ENCODE data around the gene BCL3. TPM values are rescaled to one million over a fixed set of nuclear protein-coding genes. Genes with fewer than 3 reads are reported as not detected.

Gene BCL3
- total and polyA plus RNA-seq, 2 of the 13 experiments (the other 11 are each of a cell fraction or from before 2014, with no cell fraction given) = 2.3 to 4.0 TPM

DNA sequence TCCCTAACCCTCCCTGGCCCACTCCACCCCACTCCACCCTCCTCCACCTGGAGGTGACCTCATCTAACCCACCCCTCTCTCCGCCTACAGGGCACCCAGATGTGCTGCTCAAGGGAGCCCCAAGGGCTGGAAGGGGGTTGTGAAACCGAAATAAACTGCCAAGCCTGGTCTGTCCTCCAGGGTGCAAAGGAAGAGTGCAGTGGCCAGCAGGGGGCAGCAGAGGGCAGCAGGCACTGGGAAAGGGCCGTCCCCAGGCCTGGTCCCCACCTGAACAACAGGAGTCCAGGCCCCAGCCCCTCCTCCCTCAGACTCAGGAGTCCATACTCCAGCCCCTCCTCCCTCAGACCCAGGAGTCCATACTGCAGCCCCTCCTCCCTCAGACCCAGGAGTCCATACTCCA lies 52.0 kb downstream of the BCL3 start (continued):
- 0 out of 2 replicates have a peak, but pooled peaks have one; percentile 39 for TF ChIP-seq ZNF468 (CRISPR knock-in tag; IDR thresholded peaks at IDR 0.05)
- TF ChIP-seq HDAC2 (CRISPR knock-in tag; IDR thresholded peaks at IDR 0.05) = peak; percentile 31; the same call in 1 of the 2 replicates
- TF ChIP-seq, protein P1, sequence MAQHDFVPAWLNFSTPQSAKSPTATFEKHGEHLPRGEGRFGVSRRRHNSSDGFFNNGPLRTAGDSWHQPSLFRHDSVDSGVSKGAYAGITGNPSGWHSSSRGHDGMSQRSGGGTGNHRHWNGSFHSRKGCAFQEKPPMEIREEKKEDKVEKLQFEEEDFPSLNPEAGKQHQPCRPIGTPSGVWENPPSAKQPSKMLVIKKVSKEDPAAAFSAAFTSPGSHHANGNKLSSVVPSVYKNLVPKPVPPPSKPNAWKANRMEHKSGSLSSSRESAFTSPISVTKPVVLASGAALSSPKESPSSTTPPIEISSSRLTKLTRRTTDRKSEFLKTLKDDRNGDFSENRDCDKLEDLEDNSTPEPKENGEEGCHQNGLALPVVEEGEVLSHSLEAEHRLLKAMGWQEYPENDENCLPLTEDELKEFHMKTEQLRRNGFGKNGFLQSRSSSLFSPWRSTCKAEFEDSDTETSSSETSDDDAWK (CRISPR knock-in tag; IDR thresholded peaks at IDR 0.05) = no peak
- TF ChIP-seq BORCS8-MEF2B (CRISPR knock-in tag; IDR thresholded peaks at IDR 0.05) = no peak
- no peak for TF ChIP-seq ZNF660 (CRISPR knock-in tag; IDR thresholded peaks at IDR 0.05; ENCODE audit: borderline replicate concordance, low read depth)
- no peak for TF ChIP-seq ZNF282 (IDR thresholded peaks at IDR 0.05; ENCODE audit: partially characterized antibody)
- TF ChIP-seq RBM22 (optimal IDR thresholded peaks at IDR 0.05; ENCODE audit: low read length) = no peak
- TF ChIP-seq ZNF292 (CRISPR knock-in tag; IDR thresholded peaks at IDR 0.05; ENCODE audit: borderline replicate concordance, low read depth) = no peak; the same call in 1 of the 2 replicates
- no peak for TF ChIP-seq SYNCRIP (IDR thresholded peaks at IDR 0.05; ENCODE audit: insufficient read depth, low read depth, low read length)
- TF ChIP-seq POLR2A (IDR thresholded peaks at IDR 0.05; ENCODE audit: insufficient read depth in 1 of 2, low read depth in 2 of 2, low read length in 2 of 2) = no peak
- TF ChIP-seq, protein P2, sequence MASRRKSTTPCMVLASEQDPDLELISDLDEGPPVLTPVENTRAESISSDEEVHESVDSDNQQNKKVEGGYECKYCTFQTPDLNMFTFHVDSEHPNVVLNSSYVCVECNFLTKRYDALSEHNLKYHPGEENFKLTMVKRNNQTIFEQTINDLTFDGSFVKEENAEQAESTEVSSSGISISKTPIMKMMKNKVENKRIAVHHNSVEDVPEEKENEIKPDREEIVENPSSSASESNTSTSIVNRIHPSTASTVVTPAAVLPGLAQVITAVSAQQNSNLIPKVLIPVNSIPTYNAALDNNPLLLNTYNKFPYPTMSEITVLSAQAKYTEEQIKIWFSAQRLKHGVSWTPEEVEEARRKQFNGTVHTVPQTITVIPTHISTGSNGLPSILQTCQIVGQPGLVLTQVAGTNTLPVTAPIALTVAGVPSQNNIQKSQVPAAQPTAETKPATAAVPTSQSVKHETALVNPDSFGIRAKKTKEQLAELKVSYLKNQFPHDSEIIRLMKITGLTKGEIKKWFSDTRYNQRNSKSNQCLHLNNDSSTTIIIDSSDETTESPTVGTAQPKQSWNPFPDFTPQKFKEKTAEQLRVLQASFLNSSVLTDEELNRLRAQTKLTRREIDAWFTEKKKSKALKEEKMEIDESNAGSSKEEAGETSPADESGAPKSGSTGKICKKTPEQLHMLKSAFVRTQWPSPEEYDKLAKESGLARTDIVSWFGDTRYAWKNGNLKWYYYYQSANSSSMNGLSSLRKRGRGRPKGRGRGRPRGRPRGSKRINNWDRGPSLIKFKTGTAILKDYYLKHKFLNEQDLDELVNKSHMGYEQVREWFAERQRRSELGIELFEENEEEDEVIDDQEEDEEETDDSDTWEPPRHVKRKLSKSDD (CRISPR knock-in tag; IDR thresholded peaks at IDR 0.05; ENCODE audit: low read depth) = 0 out of 2 replicates have a peak, but pooled peaks have one; percentile 50
- TF ChIP-seq ZFYVE20 (CRISPR knock-in tag; IDR thresholded peaks at IDR 0.05; ENCODE audit: borderline replicate concordance, low read depth) = no peak
- no peak for TF ChIP-seq DR1 (CRISPR knock-in tag; IDR thresholded peaks at IDR 0.05)
- TF ChIP-seq ZNF782 (CRISPR knock-in tag; IDR thresholded peaks at IDR 0.05; ENCODE audit: borderline replicate concordance) = no peak
- no peak for TF ChIP-seq ZIK1 (CRISPR knock-in tag; IDR thresholded peaks at IDR 0.05; ENCODE audit: borderline replicate concordance, low read depth)
- no peak for TF ChIP-seq ZNF367 (CRISPR knock-in tag; IDR thresholded peaks at IDR 0.05; ENCODE audit: borderline replicate concordance)
- no peak for TF ChIP-seq ZNF446 (CRISPR knock-in tag; IDR thresholded peaks at IDR 0.05)
- TF ChIP-seq, protein P3, sequence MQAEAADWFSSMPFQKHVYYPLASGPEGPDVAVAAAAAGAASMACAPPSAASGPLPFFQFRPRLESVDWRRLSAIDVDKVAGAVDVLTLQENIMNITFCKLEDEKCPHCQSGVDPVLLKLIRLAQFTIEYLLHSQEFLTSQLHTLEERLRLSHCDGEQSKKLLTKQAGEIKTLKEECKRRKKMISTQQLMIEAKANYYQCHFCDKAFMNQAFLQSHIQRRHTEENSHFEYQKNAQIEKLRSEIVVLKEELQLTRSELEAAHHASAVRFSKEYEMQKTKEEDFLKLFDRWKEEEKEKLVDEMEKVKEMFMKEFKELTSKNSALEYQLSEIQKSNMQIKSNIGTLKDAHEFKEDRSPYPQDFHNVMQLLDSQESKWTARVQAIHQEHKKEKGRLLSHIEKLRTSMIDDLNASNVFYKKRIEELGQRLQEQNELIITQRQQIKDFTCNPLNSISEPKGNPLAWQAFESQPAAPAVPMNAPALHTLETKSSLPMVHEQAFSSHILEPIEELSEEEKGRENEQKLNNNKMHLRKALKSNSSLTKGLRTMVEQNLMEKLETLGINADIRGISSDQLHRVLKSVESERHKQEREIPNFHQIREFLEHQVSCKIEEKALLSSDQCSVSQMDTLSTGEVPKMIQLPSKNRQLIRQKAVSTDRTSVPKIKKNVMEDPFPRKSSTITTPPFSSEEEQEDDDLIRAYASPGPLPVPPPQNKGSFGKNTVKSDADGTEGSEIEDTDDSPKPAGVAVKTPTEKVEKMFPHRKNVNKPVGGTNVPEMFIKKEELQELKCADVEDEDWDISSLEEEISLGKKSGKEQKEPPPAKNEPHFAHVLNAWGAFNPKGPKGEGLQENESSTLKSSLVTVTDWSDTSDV (CRISPR knock-in tag; IDR thresholded peaks at IDR 0.05) = no peak
- TF ChIP-seq ZNF781 (CRISPR knock-in tag; IDR thresholded peaks at IDR 0.05; ENCODE audit: borderline replicate concordance, not compliant biosample characterization) = no peak
- TF ChIP-seq ZNF264 (CRISPR knock-in tag; IDR thresholded peaks at IDR 0.05) = no peak
- TF ChIP-seq, protein P4, sequence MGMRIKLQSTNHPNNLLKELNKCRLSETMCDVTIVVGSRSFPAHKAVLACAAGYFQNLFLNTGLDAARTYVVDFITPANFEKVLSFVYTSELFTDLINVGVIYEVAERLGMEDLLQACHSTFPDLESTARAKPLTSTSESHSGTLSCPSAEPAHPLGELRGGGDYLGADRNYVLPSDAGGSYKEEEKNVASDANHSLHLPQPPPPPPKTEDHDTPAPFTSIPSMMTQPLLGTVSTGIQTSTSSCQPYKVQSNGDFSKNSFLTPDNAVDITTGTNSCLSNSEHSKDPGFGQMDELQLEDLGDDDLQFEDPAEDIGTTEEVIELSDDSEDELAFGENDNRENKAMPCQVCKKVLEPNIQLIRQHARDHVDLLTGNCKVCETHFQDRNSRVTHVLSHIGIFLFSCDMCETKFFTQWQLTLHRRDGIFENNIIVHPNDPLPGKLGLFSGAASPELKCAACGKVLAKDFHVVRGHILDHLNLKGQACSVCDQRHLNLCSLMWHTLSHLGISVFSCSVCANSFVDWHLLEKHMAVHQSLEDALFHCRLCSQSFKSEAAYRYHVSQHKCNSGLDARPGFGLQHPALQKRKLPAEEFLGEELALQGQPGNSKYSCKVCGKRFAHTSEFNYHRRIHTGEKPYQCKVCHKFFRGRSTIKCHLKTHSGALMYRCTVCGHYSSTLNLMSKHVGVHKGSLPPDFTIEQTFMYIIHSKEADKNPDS (CRISPR knock-in tag; IDR thresholded peaks at IDR 0.05) = peak; percentile 100
- no peak for TF ChIP-seq ZNF317 (CRISPR knock-in tag; IDR thresholded peaks at IDR 0.05)
